ENCODE measurements around the gene DNAJB11.

DNAJB11 gene

GRCh38 chr3:186570096-186570940 is at the start of gene DNAJB11:
Gene DNAJB11 (plus strand): TSS chr3:186570720. CDS start chr3:186570898, 178 bp downstream.
- in situ Hi-C loops (cut with MboI; ENCODE audit: low sequenced_read_pairs), result no loop called here

- in situ Hi-C loops (cut with MboI; ENCODE audit: low sequenced_read_pairs), result no loop called here
These were observed 49.3 kb upstream of the DNAJB11 start for GRCh38 chr3:186520957-186521842.

GRCh38 chr3:186523022-186523421 is 47.5 kb upstream of the DNAJB11 start:
- in situ Hi-C loops (cut with MboI; ENCODE audit: low sequenced_read_pairs), result no loop called here

GRCh38 chr3:186523434-186523833 is 47.1 kb upstream of the DNAJB11 start:
- in situ Hi-C loops (cut with MboI; ENCODE audit: low sequenced_read_pairs), result no loop called here

- in situ Hi-C loops (cut with MboI; ENCODE audit: low sequenced_read_pairs), result no loop called here
These were observed 45.9 kb upstream of the DNAJB11 start for GRCh38 chr3:186524616-186525015.

GRCh38 chr3:186525369-186526255 is 44.9 kb upstream of the DNAJB11 start:
- in situ Hi-C loops (cut with MboI; ENCODE audit: low sequenced_read_pairs), result no loop called here

- in situ Hi-C loops (cut with MboI; ENCODE audit: low sequenced_read_pairs), result no loop called here
These were observed 44.3 kb upstream of the DNAJB11 start for GRCh38 chr3:186526256-186526606.

- in situ Hi-C loops (cut with MboI; ENCODE audit: low sequenced_read_pairs), result no loop called here
These were observed 41.1 kb upstream of the DNAJB11 start for GRCh38 chr3:186529201-186529999.

GRCh38 chr3:186530415-186530814 is 40.1 kb upstream of the DNAJB11 start:
- in situ Hi-C loops (cut with MboI; ENCODE audit: low sequenced_read_pairs), result loop anchor here (10.0 kb wide), 1 partner anchor 276 kb away; no protein-coding TSS in a partner anchor

GRCh38 chr3:186531694-186532093 is 38.8 kb upstream of the DNAJB11 start:
- in situ Hi-C loops (cut with MboI; ENCODE audit: low sequenced_read_pairs), result loop anchor here (10.0 kb wide), 1 partner anchor 277 kb away; no protein-coding TSS in a partner anchor

- in situ Hi-C loops (cut with MboI; ENCODE audit: low sequenced_read_pairs), result loop anchor here (10.0 kb wide), 1 partner anchor 278 kb away; no protein-coding TSS in a partner anchor
These were observed 37.9 kb upstream of the DNAJB11 start for GRCh38 chr3:186532598-186533072.

GRCh38 chr3:186534113-186534669 is 36.3 kb upstream of the DNAJB11 start:
- in situ Hi-C loops (cut with MboI; ENCODE audit: low sequenced_read_pairs), result loop anchor here (10.0 kb wide), 1 partner anchor 279 kb away; no protein-coding TSS in a partner anchor

- in situ Hi-C loops (cut with MboI; ENCODE audit: low sequenced_read_pairs), result loop anchor here (10.0 kb wide), 1 partner anchor 282 kb away; no protein-coding TSS in a partner anchor
These were observed 33.4 kb upstream of the DNAJB11 start for GRCh38 chr3:186536883-186537844.

- in situ Hi-C loops (cut with MboI; ENCODE audit: low sequenced_read_pairs), result loop anchor here (10.0 kb wide), 1 partner anchor 284 kb away; no protein-coding TSS in a partner anchor
These were observed 31.7 kb upstream of the DNAJB11 start for GRCh38 chr3:186538779-186539178.

- in situ Hi-C loops (cut with MboI; ENCODE audit: low sequenced_read_pairs), result loop anchor here (10.0 kb wide), 1 partner anchor 556 kb away; no protein-coding TSS in a partner anchor
These were observed 30.2 kb upstream of the DNAJB11 start for GRCh38 chr3:186540221-186540834.

GRCh38 chr3:186540835-186541226 is 29.7 kb upstream of the DNAJB11 start:
- in situ Hi-C loops (cut with MboI; ENCODE audit: low sequenced_read_pairs), result loop anchor here (10.0 kb wide), 1 partner anchor 556 kb away; no protein-coding TSS in a partner anchor

- in situ Hi-C loops (cut with MboI; ENCODE audit: low sequenced_read_pairs), result loop anchor here (10.0 kb wide), 1 partner anchor 559 kb away; no protein-coding TSS in a partner anchor
These were observed 26.2 kb upstream of the DNAJB11 start, which contains the start of gene CRYGS for GRCh38 chr3:186544281-186544680. Gene CRYGS (minus strand): TSS chr3:186544380. CDS start chr3:186544326, 54 bp downstream.
